Keratinocyte (primary cell): Measurements from ENCODE around the gene TMEM254. TPM values are rescaled to one million over a fixed set of nuclear protein-coding genes. Genes with fewer than 3 reads are reported as not detected.
"Not testable (repeated sequence)": the region's sequence is repeated elsewhere in the genome, so short reads cannot be mapped to it uniquely, and the experiment has no call there.

Experiments
- DNase-seq: peaks from one replicate; pipeline ENCODE4 v3.0.0-alpha.2; 2011; ENCODE audit warnings: low read depth, missing footprints, low spot score
- FAIRE-seq: peaks from 2 replicates; lab custom pipeline; 2011; peaks lifted over from hg19 to GRCh38; lab: Jason Lieb, UNC
- H2AFZ ChIP-seq: 2 replicates; pipeline ENCODE4 v1.6.0; 2012; ENCODE audit warnings: low read length, control low read depth, inconsistent platforms; ENCODE audit not compliant: control insufficient read depth
- H3K27ac ChIP-seq: 2 replicates; pipeline ENCODE4 v1.5.1; 2011; ENCODE audit warnings: low read length; ENCODE audit not compliant: control insufficient read depth, insufficient read depth
- H3K27me3 ChIP-seq: 3 replicates; pipeline ENCODE4 v1.6.0; 2011; ENCODE audit warnings: low read length; ENCODE audit not compliant: control insufficient read depth, insufficient read depth; ENCODE audit errors: extremely low read depth
- H3K36me3 ChIP-seq, 2 experiments: 2 replicates in 1 of 2; 3 replicates in 1 of 2; pipeline ENCODE4 v1.5.1; 2011; ENCODE audit warnings: low read length in 2 of 2, mild to moderate bottlenecking in 1 of 2; ENCODE audit not compliant: control insufficient read depth in 2 of 2, insufficient read depth in 2 of 2; ENCODE audit errors: extremely low read depth in 1 of 2
- H3K4me1 ChIP-seq: 3 replicates; pipeline ENCODE4 v1.5.1; 2011; ENCODE audit warnings: low read length; ENCODE audit not compliant: control insufficient read depth, insufficient read depth; ENCODE audit errors: extremely low read depth
- H3K4me2 ChIP-seq: 3 replicates; pipeline ENCODE4 v1.6.0; 2011; ENCODE audit warnings: low read depth, low read length; ENCODE audit not compliant: control insufficient read depth, insufficient read depth; ENCODE audit errors: extremely low read depth
- H3K4me3 ChIP-seq, 3 experiments: fragments of 200-600 bp in 1 of 3; sonication (generic) in 1 of 3; 2 replicates in 2 of 3; 3 replicates in 1 of 3; pipeline ENCODE4 v1.5.1; 2011 to 2016; ENCODE audit warnings: low read length in 3 of 3, mild to moderate bottlenecking in 3 of 3, control low read depth in 2 of 3, inconsistent platforms in 1 of 3, low read depth in 1 of 3, mixed read lengths in 1 of 3, mixed run types in 1 of 3, moderate library complexity in 1 of 3; ENCODE audit not compliant: control insufficient read depth in 2 of 3, insufficient read depth in 2 of 3; ENCODE audit errors: extremely low read depth in 1 of 3
- H3K79me2 ChIP-seq: 2 replicates; pipeline ENCODE4 v1.6.0; 2012; ENCODE audit warnings: low read length; ENCODE audit not compliant: control insufficient read depth, insufficient read depth
- H3K9ac ChIP-seq: 3 replicates; pipeline ENCODE4 v1.6.0; 2011; ENCODE audit warnings: low read length; ENCODE audit not compliant: control insufficient read depth, insufficient read depth; ENCODE audit errors: extremely low read depth
- H3K9me1 ChIP-seq: 3 replicates; pipeline ENCODE4 v1.6.0; 2011; ENCODE audit warnings: low read length; ENCODE audit not compliant: control insufficient read depth, insufficient read depth; ENCODE audit errors: extremely low read depth
- H3K9me3 ChIP-seq: 2 replicates; pipeline ENCODE4 v1.5.1; 2012; ENCODE audit warnings: low read depth, low read length; ENCODE audit not compliant: control insufficient read depth
- H4K20me1 ChIP-seq: 3 replicates; pipeline ENCODE4 v1.6.0; 2011; ENCODE audit warnings: low read length; ENCODE audit not compliant: control insufficient read depth, insufficient read depth; ENCODE audit errors: extremely low read depth
- EZH2 ChIP-seq: IDR thresholded peaks from one replicate; pipeline ENCODE4 v1.6.1; 2012; ENCODE audit warnings: inconsistent platforms, mild to moderate bottlenecking, low read length, moderate library complexity
- dilution Hi-C: fragments of 300-500 bp; cut with MboI; formaldehyde crosslinking; loops from one replicate; pipeline ENCODE4 v1.7.0; 2020; ENCODE audit warnings: low sequenced_read_pairs; ENCODE audit not compliant: extremely low pct_ligation_motif_present
- polyA minus RNA-seq, 3 experiments: library from RNA; depleted of rRNA, polyadenylated mRNA; stranded (reverse); fragments of >200 nt; gene quantifications; 1 replicate in 1 of 3; 2 replicates in 1 of 3; 3 replicates in 1 of 3; pipeline ENCODE4 v1.2.3, GENCODE V29; 2011
- polyA plus RNA-seq, 5 experiments: library from polyadenylated mRNA; depleted of rRNA in 3 of 5; stranded (reverse) in 3 of 5; stranded (forward) in 1 of 5; unstranded in 1 of 5; fragments of >200 nt; gene quantifications; 1 replicate in 1 of 5; 2 replicates in 3 of 5; 3 replicates in 1 of 5; pipeline versions ENCODE4 v1.2.1 to v1.2.3, GENCODE V29; 2011 to 2012; ENCODE audit warnings: missing spikeins in 2 of 5, low read depth in 1 of 5, low replicate concordance in 1 of 5
- TF ChIP-seq, protein P1 (sequence below), 3 experiments: IDR thresholded peaks in 1 of 3; conservative IDR thresholded peaks in 1 of 3; optimal IDR thresholded peaks in 1 of 3; 2 replicates in 2 of 3; 3 replicates in 1 of 3; pipeline versions ENCODE3 to v1.5.1; 2011; ENCODE audit warnings: low read length in 3 of 3, mild to moderate bottlenecking in 3 of 3, moderate library complexity in 2 of 3, control low read depth in 1 of 3, inconsistent platforms in 1 of 3; ENCODE audit not compliant: insufficient read depth in 2 of 3; ENCODE audit errors: extremely low read depth in 1 of 3

The TMEM254 gene
- 26.5 to 44.3 TPM (median 34.0 TPM) in 3 replicates for polyA plus RNA-seq
- 7.4 TPM for polyA plus RNA-seq (2011; ENCODE audit: low read depth)
- 21.4 and 38.6 TPM in 2 replicates for polyA plus RNA-seq (2011; cell fraction: cytosol; rRNA removed)
- polyA plus RNA-seq (2011; cell fraction: nucleus; rRNA removed), result 40.6 and 45.5 TPM in 2 replicates
- polyA plus RNA-seq (2012; ENCODE audit: low replicate concordance), result 13.4 and 23.8 TPM in 2 replicates
- polyA minus RNA-seq, result 8.2 to 32.9 TPM (median 22.8 TPM) in 3 replicates
- 18.6 TPM for polyA minus RNA-seq (2011; cell fraction: cytosol; rRNA and poly(A)+ RNA removed)
- 12.2 and 17.1 TPM in 2 replicates for polyA minus RNA-seq (2011; cell fraction: nucleus; rRNA and poly(A)+ RNA removed)

GRCh38 chr10:80078448-80079311, at the start of gene TMEM254:
TMEM254 (plus strand) TSS chr10:80078665; CDS start chr10:80078700, 35 bp downstream.
- dilution Hi-C loops, result no loop called here

GRCh38 chr10:80029205-80029604, 49.3 kb upstream of the TMEM254 start:
- H3K9ac ChIP-seq, H2AFZ ChIP-seq, H3K79me2 ChIP-seq, H3K36me3 ChIP-seq, H3K4me2 ChIP-seq, H3K9me1 ChIP-seq, H3K27ac ChIP-seq, H3K9me3 ChIP-seq, H3K4me3 ChIP-seq, dilution Hi-C loops, H4K20me1 ChIP-seq, H3K4me1 ChIP-seq, DNase-seq, H3K27me3 ChIP-seq: not testable (repeated sequence)
- FAIRE-seq, result peak; percentile 52
- TF ChIP-seq, protein P1, sequence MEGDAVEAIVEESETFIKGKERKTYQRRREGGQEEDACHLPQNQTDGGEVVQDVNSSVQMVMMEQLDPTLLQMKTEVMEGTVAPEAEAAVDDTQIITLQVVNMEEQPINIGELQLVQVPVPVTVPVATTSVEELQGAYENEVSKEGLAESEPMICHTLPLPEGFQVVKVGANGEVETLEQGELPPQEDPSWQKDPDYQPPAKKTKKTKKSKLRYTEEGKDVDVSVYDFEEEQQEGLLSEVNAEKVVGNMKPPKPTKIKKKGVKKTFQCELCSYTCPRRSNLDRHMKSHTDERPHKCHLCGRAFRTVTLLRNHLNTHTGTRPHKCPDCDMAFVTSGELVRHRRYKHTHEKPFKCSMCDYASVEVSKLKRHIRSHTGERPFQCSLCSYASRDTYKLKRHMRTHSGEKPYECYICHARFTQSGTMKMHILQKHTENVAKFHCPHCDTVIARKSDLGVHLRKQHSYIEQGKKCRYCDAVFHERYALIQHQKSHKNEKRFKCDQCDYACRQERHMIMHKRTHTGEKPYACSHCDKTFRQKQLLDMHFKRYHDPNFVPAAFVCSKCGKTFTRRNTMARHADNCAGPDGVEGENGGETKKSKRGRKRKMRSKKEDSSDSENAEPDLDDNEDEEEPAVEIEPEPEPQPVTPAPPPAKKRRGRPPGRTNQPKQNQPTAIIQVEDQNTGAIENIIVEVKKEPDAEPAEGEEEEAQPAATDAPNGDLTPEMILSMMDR (optimal IDR thresholded peaks at IDR 0.05 in 1 of 3, IDR thresholded peaks at IDR 0.05 in 1 of 3, conservative IDR thresholded peaks at IDR 0.05 in 1 of 3; ENCODE audit: extremely low read depth in 1 of 3, insufficient read depth in 2 of 3, low read length in 3 of 3), result peak in 2 of 3 experiments; percentile 10 to 17

More at GRCh38 chr10:80078448-80079311, at the start of gene TMEM254:
- H3K79me2 ChIP-seq, result peaks cover 3% of the 10 kb centered on the region
- peak within 1 kb of the TSS; percentile 98 for H3K4me2 ChIP-seq
- H3K4me1 ChIP-seq, result peaks cover 25% of the 10 kb centered on the region
- H3K36me3 ChIP-seq, result no peaks in the 10 kb centered on the region
- TF ChIP-seq, protein P1 (optimal IDR thresholded peaks at IDR 0.05 in 1 of 3, IDR thresholded peaks at IDR 0.05 in 1 of 3, conservative IDR thresholded peaks at IDR 0.05 in 1 of 3; ENCODE audit: extremely low read depth in 1 of 3, insufficient read depth in 2 of 3, low read length in 3 of 3), result no peak
- no peak for TF ChIP-seq EZH2
- H3K9me3 ChIP-seq, result no peaks in the 10 kb centered on the region
- DNase-seq, result peak; percentile 17
- H3K9ac ChIP-seq, result peak within 1 kb of the TSS; percentile 89
- H3K27me3 ChIP-seq, result no peaks in the 10 kb centered on the region
- H4K20me1 ChIP-seq, result no peaks in the 10 kb centered on the region
- peak within 1 kb of the TSS; percentile 98 for H2AFZ ChIP-seq
- peak within 1 kb of the TSS; percentile 72 to 99 (median 92) for H3K4me3 ChIP-seq
- peak; percentile 34 for FAIRE-seq
- H3K9me1 ChIP-seq, result no peaks in the 10 kb centered on the region
- peak within 1 kb of the TSS; percentile 93 for H3K27ac ChIP-seq

- H3K9me3 ChIP-seq, FAIRE-seq, dilution Hi-C loops, H3K4me2 ChIP-seq, H3K36me3 ChIP-seq, H3K79me2 ChIP-seq, H4K20me1 ChIP-seq, H3K9ac ChIP-seq, H3K9me1 ChIP-seq, H3K27ac ChIP-seq, H3K4me3 ChIP-seq, H3K27me3 ChIP-seq, H3K4me1 ChIP-seq, H2AFZ ChIP-seq, DNase-seq: not testable (repeated sequence)
Measured at GRCh38 chr10:80029865-80030264, 48.6 kb upstream of the TMEM254 start.
